VCaP (cell line): ENCODE data around the gene FBN1.

Experiments
- H3K27ac ChIP-seq: fragments of 450-650 bp; 2 replicates; pipeline ENCODE4 v1.5.1; 2017
- TF ChIP-seq, protein P1 (sequence below): fragments of 450-650 bp; conservative IDR thresholded peaks from 2 replicates; pipeline ENCODE4 v1.5.1; 2017; ENCODE audit warnings: mild to moderate bottlenecking, moderate library complexity

The FBN1 gene

DNA sequence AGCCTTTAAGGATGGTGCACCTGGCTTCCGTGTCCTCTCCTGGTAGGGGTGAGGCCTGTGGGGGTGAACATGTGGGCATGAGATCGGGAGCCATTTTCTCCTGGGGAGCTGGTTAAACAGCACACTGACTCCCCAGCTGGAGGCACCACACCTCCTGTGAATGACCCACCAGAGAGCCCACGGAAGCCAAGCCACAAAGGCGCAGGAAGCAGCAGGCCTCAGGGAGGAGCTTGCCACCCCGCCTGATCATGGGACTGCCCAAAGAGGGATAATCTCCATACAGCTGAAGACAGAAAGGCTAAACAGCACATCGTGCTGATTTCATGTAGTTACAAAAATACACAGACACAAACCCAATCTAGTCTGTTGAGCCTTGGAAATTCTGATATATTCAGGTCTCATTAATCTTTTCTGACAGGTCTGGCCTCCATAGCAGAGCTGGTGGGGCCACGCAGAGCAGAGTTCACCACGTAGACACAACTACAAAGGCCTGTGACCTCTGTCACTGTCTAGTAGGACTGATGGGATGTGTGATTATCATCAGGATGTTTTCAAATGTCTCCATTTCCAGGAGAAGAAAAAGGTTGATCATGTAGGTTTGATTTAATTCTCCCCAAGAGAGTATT is 239.1 kb downstream of the FBN1 start:
- TF ChIP-seq, protein P1, sequence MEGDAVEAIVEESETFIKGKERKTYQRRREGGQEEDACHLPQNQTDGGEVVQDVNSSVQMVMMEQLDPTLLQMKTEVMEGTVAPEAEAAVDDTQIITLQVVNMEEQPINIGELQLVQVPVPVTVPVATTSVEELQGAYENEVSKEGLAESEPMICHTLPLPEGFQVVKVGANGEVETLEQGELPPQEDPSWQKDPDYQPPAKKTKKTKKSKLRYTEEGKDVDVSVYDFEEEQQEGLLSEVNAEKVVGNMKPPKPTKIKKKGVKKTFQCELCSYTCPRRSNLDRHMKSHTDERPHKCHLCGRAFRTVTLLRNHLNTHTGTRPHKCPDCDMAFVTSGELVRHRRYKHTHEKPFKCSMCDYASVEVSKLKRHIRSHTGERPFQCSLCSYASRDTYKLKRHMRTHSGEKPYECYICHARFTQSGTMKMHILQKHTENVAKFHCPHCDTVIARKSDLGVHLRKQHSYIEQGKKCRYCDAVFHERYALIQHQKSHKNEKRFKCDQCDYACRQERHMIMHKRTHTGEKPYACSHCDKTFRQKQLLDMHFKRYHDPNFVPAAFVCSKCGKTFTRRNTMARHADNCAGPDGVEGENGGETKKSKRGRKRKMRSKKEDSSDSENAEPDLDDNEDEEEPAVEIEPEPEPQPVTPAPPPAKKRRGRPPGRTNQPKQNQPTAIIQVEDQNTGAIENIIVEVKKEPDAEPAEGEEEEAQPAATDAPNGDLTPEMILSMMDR = no peak

DNA sequence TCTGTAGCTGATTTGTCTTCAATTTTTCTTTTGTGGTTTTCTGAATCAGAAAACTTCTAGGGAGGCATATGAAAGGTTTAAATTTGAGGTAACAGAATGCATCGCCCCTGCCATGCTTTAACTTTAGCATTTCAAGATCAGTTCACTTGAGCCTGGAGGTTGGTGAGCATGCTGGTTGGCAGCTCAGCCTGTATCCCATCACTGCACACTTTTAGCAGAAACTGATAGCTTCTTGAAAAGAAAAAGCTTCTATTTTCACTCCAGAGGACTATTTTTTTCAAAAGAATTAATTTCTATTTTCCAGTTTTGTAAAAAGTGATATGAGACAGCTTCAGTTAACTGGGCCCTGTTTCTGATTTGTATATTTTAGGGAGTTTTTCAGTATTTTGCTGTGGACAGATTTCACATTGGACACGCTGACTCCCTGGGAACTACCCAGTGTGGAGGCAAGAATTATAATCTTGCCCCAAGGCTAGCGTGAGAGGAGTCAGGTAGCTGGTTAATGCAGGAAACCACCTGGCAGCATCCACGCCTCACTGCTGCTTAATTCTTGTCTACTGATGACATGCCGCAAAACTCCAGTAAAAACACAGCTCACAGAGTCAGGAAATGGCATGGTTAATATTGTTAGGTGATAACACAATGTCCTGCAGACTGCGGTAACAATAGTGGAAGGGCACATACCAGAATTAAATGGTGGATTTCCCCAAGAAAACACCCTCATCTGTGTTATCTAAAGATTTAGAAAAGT is 242.9 kb downstream of the FBN1 start:
- TF ChIP-seq, protein P1 = no peak

More for the DNA sequence above, 239.1 kb downstream of the FBN1 start:
- H3K27ac ChIP-seq = no peak overlapping the region

DNA sequence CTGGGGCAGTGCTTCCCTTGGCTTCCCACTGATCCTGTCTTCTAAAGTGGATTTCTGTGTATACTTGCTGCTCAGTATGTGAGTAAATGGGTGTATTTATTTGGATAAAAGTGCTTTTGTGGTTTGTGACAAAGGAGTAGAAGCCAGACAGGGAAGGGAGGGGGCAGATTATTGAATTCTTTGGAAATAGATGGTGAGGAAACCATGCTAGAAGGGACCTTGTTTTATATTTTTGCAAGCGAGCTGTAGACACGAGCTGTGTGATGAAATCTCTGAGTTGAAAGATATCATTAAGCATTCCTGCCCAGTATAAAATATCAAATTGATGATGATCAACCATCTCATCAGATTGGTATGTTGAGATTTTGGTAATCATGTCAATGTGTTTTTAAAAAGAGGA is 245.4 kb downstream of the FBN1 start:
- no peak overlapping the region for H3K27ac ChIP-seq
- TF ChIP-seq, protein P1 = no peak

More for the DNA sequence above, 242.9 kb downstream of the FBN1 start:
- H3K27ac ChIP-seq = no peak overlapping the region

DNA sequence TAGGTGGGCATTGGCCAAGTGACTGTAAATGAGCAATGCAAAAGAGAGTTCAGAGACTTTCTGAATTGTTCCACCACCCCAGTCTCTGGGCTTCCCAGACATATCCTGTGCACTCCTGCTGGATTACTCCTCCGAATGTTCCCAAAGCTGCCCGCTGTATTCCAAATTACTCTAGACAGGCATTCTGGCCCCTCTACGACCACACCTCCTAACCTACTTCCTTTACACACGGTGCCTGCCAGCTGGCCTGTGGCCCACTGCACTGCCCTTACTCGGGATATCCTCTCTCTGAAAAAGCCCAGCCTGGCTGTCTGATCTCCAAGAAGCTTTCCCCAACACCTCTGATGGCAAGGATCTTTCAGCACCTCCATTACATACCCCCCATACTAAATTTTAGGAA is 247.7 kb downstream of the FBN1 start:
- TF ChIP-seq, protein P1 = no peak
- H3K27ac ChIP-seq = no peak overlapping the region

DNA sequence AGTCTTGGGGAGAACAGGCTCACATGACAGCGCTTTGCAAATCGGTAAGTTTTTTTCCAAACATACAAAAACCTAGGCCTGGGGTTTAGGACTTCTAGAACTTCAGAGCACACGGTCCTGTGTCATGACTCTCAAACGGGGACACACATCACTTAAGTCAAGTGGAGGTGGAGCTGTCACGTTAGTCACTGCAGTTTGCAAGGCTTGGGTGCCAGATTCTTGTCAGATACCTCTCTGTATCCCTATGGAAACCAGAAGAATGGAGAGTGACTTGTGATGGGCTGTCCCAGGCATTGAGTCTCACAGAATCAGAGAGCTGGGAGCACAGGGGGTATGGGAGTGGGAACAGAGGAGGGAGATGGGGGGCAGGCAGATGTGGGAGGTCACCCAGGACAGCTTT is 249.5 kb downstream of the FBN1 start:
- no peak overlapping the region for H3K27ac ChIP-seq
- TF ChIP-seq, protein P1 = no peak

DNA sequence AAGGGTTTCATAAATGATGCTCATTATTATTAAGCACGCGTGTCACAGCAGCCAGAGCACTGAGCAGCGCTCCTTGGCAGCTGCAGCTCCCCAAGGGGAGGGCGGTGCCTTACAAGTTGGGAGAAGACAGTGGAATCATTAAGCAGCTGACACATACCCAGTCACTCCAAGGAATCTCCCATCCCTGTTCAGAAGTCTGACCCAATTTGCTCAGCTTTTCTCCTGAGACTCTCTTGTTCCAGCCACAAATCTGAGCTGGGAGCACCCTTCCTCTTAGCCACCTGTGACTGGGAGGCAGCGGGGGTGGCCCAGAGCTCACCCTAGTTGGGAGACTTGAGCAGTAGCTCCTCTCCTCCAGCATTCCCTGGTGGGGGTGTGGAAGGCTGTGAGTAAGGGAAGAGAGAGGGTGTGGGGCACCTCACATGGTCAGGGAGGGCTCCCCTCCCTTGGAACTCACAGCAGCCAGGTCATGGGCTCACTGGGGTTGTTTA is 249.9 kb downstream of the FBN1 start:
- TF ChIP-seq, protein P1 = no peak
- H3K27ac ChIP-seq = no peak overlapping the region

DNA sequence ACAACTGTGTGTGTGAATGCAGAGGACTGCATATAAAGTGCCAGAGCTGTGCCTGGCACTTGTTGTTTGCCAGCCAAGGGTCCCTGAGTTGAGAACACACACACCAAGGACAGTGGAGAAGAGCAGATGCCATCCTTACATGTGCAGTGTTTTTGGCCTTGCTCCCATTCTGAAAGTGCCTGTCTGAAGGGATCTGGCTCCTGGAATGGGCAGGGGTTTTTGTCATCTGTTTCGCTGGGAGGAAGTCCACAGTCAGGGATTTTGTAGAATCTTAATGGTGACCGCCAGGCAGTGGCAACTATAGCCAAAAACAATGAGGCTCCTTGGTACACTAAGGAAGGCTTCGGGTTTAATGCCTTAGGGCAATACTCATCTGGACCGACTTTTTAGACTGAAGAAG is 250.5 kb downstream of the FBN1 start:
- no peak overlapping the region for H3K27ac ChIP-seq
- TF ChIP-seq, protein P1 = no peak
